Tibial nerve (tissue), 3 donors: ENCODE results near the gene RTN4.

ENCODE experiments used
- CTCF ChIP-seq, 5 experiments: fragments of 200-600 bp in 3 of 5; fragments of 450-650 bp in 2 of 5; sonication (generic) in 3 of 5; IDR thresholded peaks; one replicate each; pipeline ENCODE4 v1.5.1; 2016 to 2019; ENCODE audit warnings: antibody characterized with exemption in 5 of 5, mild to moderate bottlenecking in 3 of 5, moderate library complexity in 2 of 5
- POLR2A ChIP-seq, 2 donors: fragments of 450-650 bp; IDR thresholded peaks; one replicate each; pipeline ENCODE4 v1.6.1; 2017; ENCODE audit warnings: antibody characterized with exemption in 2 of 2, mild to moderate bottlenecking in 2 of 2, moderate library complexity in 2 of 2

DNA sequence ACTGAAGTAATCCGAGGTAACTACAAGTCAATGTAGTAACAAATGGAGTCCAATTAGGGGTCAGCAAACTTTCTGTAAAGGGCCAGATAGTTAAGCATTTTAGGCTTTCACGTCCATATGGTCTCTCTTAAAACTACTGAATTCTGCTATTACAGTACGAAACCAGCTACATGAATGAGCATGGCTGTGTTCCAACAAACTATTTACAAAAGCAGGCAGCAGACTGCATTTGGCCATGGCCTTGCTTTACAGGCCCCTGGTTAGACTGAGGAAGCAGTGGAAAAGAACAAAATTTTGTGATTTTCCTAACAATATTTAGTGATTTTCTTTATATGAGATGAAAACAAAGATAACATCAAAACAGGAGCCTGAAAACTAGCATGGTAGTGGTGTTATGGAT, 64.0 kb downstream of the RTN4 start:
- TF ChIP-seq CTCF (IDR thresholded peaks at IDR 0.05) (no peak), POLR2A (IDR thresholded peaks at IDR 0.05) (no peak)
